Keratinocyte (primary cell): Measurements from ENCODE around the gene TMEM132D.

Source experiments
- EZH2 ChIP-seq: IDR thresholded peaks from one replicate; pipeline ENCODE4 v1.6.1; 2012; ENCODE audit warnings: inconsistent platforms, mild to moderate bottlenecking, low read length, moderate library complexity
- TF ChIP-seq, protein P1 (sequence below), 3 experiments: IDR thresholded peaks in 1 of 3; conservative IDR thresholded peaks in 1 of 3; optimal IDR thresholded peaks in 1 of 3; 2 replicates in 2 of 3; 3 replicates in 1 of 3; pipeline versions ENCODE3 to v1.5.1; 2011; ENCODE audit warnings: low read length in 3 of 3, mild to moderate bottlenecking in 3 of 3, moderate library complexity in 2 of 3, control low read depth in 1 of 3, inconsistent platforms in 1 of 3; ENCODE audit not compliant: insufficient read depth in 2 of 3; ENCODE audit errors: extremely low read depth in 1 of 3

DNA sequence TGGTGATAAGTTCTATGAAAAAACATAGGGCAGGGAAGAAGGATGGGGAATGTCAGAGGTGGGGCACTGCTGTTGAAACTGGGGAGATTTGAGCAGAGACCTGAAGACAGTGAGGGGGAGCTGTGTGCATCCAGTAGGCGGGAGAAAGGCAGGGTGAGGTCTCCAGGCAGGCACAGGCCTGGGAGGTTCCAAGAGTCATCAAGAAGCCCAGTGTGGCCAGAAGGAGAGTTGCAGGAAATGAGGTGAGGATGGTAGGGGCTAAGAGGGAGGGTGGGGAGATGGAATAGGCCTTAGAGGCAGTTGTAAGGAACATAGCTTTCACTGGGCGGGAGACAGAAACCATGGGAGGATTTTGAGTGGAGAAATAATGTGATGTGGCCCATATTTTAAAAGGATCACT, 708.7 kb downstream of the TMEM132D start:
- TF ChIP-seq, protein P1, sequence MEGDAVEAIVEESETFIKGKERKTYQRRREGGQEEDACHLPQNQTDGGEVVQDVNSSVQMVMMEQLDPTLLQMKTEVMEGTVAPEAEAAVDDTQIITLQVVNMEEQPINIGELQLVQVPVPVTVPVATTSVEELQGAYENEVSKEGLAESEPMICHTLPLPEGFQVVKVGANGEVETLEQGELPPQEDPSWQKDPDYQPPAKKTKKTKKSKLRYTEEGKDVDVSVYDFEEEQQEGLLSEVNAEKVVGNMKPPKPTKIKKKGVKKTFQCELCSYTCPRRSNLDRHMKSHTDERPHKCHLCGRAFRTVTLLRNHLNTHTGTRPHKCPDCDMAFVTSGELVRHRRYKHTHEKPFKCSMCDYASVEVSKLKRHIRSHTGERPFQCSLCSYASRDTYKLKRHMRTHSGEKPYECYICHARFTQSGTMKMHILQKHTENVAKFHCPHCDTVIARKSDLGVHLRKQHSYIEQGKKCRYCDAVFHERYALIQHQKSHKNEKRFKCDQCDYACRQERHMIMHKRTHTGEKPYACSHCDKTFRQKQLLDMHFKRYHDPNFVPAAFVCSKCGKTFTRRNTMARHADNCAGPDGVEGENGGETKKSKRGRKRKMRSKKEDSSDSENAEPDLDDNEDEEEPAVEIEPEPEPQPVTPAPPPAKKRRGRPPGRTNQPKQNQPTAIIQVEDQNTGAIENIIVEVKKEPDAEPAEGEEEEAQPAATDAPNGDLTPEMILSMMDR (optimal IDR thresholded peaks at IDR 0.05 in 1 of 3, IDR thresholded peaks at IDR 0.05 in 1 of 3, conservative IDR thresholded peaks at IDR 0.05 in 1 of 3; ENCODE audit: extremely low read depth in 1 of 3, insufficient read depth in 2 of 3, low read length in 3 of 3) = no peak
- no peak for TF ChIP-seq EZH2
